HG03045 (cell line): ENCODE data around the gene BTNL3.
A peak's percentile ranks its signal among the peaks of the same experiment; 100 is the strongest.
"Not testable (repeated sequence)": the region's sequence is repeated elsewhere in the genome, so short reads cannot be mapped to it uniquely, and the experiment has no call there.

Experiments
- ATAC-seq: cut with Tn5 transposase; IDR thresholded peaks from one replicate; pipeline ENCODE4 v1.9.1; 2021; ENCODE audit warnings: mild to moderate bottlenecking, moderate library complexity; ENCODE audit not compliant: unreplicated experiment

BTNL3 gene

GRCh38 chr5:180988592-180988991 lies at the start of gene BTNL3:
BTNL3 (plus strand) TSS chr5:180988846; CDS start chr5:180989029, 183 bp downstream.
- no peak for ATAC-seq

GRCh38 chr5:180950291-180950949 lies 38.2 kb upstream of the BTNL3 start:
- ATAC-seq: no peak

- ATAC-seq: no peak
Observed at GRCh38 chr5:180959661-180960060, 29.0 kb upstream of the BTNL3 start.

- no peak for ATAC-seq
Observed at GRCh38 chr5:180960209-180960608, 28.4 kb upstream of the BTNL3 start.

- no peak for ATAC-seq
Observed at GRCh38 chr5:180969406-180969805, 19.2 kb upstream of the BTNL3 start.

GRCh38 chr5:180970336-180970735 lies 18.3 kb upstream of the BTNL3 start:
- no peak for ATAC-seq

- ATAC-seq: no peak
Observed at GRCh38 chr5:180970875-180971274, 17.8 kb upstream of the BTNL3 start.

- ATAC-seq: no peak
Observed at GRCh38 chr5:180974612-180975315, 13.9 kb upstream of the BTNL3 start.

- peak; percentile 73 for ATAC-seq
Observed at GRCh38 chr5:180975338-180975737, 13.3 kb upstream of the BTNL3 start.

- no peak for ATAC-seq
Observed at GRCh38 chr5:180976518-180976917, 12.1 kb upstream of the BTNL3 start.

- no peak for ATAC-seq
Observed at GRCh38 chr5:180977852-180978251, 10.8 kb upstream of the BTNL3 start.

GRCh38 chr5:180982008-180982741 lies 6.5 kb upstream of the BTNL3 start:
- no peak for ATAC-seq

GRCh38 chr5:180988016-180988415 lies 630 bp upstream of the BTNL3 start:
- no peak for ATAC-seq

- ATAC-seq: no peak
Observed at GRCh38 chr5:180990086-180990881, 1.6 kb downstream of the BTNL3 start.

- ATAC-seq: no peak
Observed at GRCh38 chr5:180990882-180991242, 2.2 kb downstream of the BTNL3 start.

GRCh38 chr5:181001947-181002346 lies 13.3 kb downstream of the BTNL3 start:
- no peak for ATAC-seq

- no peak for ATAC-seq
Observed at GRCh38 chr5:181005791-181006190, 17.1 kb downstream of the BTNL3 start.

GRCh38 chr5:181008136-181008535 lies 19.5 kb downstream of the BTNL3 start:
- no peak for ATAC-seq

GRCh38 chr5:181010018-181010417 lies 21.4 kb downstream of the BTNL3 start:
- not testable (repeated sequence) for ATAC-seq

GRCh38 chr5:181014654-181015053 lies 26.0 kb downstream of the BTNL3 start:
- ATAC-seq: not testable (repeated sequence)

- not testable (repeated sequence) for ATAC-seq
Observed at GRCh38 chr5:181017448-181017847, 28.8 kb downstream of the BTNL3 start.
